Neural cell (in vitro differentiated cells): Measurements from ENCODE around the gene DR1. TPM values are rescaled to one million over a fixed set of nuclear protein-coding genes. Genes with fewer than 3 reads are reported as not detected.

ENCODE experiments used
- H2AFZ ChIP-seq: fragments of 200-600, 300-800 bp; sonication (generic), shearing (Covaris generic); 2 replicates; pipeline ENCODE4 v1.6.0; 2014; ENCODE audit warnings: low read depth, mild to moderate bottlenecking, antibody characterized with exemption, low read length, moderate library complexity
- H3F3A ChIP-seq: fragments of 200-600 bp; shearing (Covaris generic); 2 replicates; pipeline ENCODE4 v1.6.1; 2016; ENCODE audit warnings: mild to moderate bottlenecking, moderate library complexity, mixed read lengths, antibody characterized with exemption, low read length; ENCODE audit not compliant: insufficient read depth, poor library complexity, severe bottlenecking
- H3K27ac ChIP-seq: fragments of 200-600, 300-800 bp; sonication (generic), shearing (Covaris generic); 2 replicates; pipeline ENCODE4 v1.5.1; 2014; ENCODE audit warnings: mild to moderate bottlenecking, low read length, moderate library complexity
- H3K27me3 ChIP-seq: fragments of 300-800, 200-600 bp; sonication (generic), shearing (Covaris generic); 2 replicates; pipeline ENCODE4 v1.6.0; 2014; ENCODE audit warnings: mild to moderate bottlenecking, low read depth, low read length, moderate library complexity; ENCODE audit not compliant: insufficient read depth
- H3K36me3 ChIP-seq: fragments of 300-800, 200-600 bp; sonication (generic), shearing (Covaris generic); 2 replicates; pipeline ENCODE4 v1.5.1; 2014; ENCODE audit warnings: mild to moderate bottlenecking, antibody characterized with exemption, low read length, moderate library complexity; ENCODE audit not compliant: insufficient read depth
- H3K4me2 ChIP-seq: fragments of 300-800, 200-600 bp; sonication (generic), shearing (Covaris generic); 2 replicates; pipeline ENCODE4 v1.6.0; 2014; ENCODE audit warnings: mild to moderate bottlenecking, low read length
- H3K4me3 ChIP-seq: fragments of 300-800, 200-600 bp; sonication (generic), shearing (Covaris generic); 2 replicates; pipeline ENCODE4 v1.5.1; 2014; ENCODE audit warnings: mild to moderate bottlenecking, low read length, moderate library complexity
- H3K79me2 ChIP-seq: fragments of 200-600 bp; shearing (Covaris generic); replicated peaks from 2 replicates; pipeline ENCODE4 v1.6.0; 2014; ENCODE audit warnings: mild to moderate bottlenecking, low read length, moderate library complexity; ENCODE audit not compliant: insufficient read depth
- H3K9ac ChIP-seq: fragments of 300-800, 200-600 bp; sonication (generic), shearing (Covaris generic); 2 replicates; pipeline ENCODE4 v1.6.1; 2016; ENCODE audit warnings: mild to moderate bottlenecking, low read length, mixed read lengths
- H3K9me2 ChIP-seq: fragments of 200-600 bp; shearing (Covaris generic); 2 replicates; pipeline ENCODE4 v1.6.1; 2016; ENCODE audit warnings: mild to moderate bottlenecking, low read length, mixed read lengths; ENCODE audit not compliant: insufficient read depth
- H3K9me3 ChIP-seq: fragments of 200-600, 300-800 bp; sonication (generic), shearing (Covaris generic); 2 replicates; pipeline ENCODE4 v1.6.1; 2016; ENCODE audit warnings: mild to moderate bottlenecking, mixed run types, low read length, moderate library complexity, mixed read lengths
- H4K20me1 ChIP-seq: fragments of 200-600 bp; shearing (Covaris generic); 2 replicates; pipeline ENCODE4 v1.6.1; 2016; ENCODE audit warnings: mild to moderate bottlenecking, mixed run types; ENCODE audit not compliant: insufficient read depth
- EP300 ChIP-seq: fragments of 450-650 bp; conservative IDR thresholded peaks from 2 replicates; pipeline ENCODE4 v1.6.1; 2014; ENCODE audit warnings: antibody characterized with exemption, mild to moderate bottlenecking, moderate library complexity; ENCODE audit not compliant: poor library complexity, severe bottlenecking
- EZH2 ChIP-seq: fragments of 200-600, 300-800 bp; shearing (Covaris generic), sonication (generic); IDR thresholded peaks from 2 replicates; pipeline ENCODE4 v1.6.1; 2014; ENCODE audit warnings: antibody characterized with exemption, low read length, borderline replicate concordance, mild to moderate bottlenecking; ENCODE audit not compliant: insufficient read depth, poor library complexity, severe bottlenecking
- MXI1 ChIP-seq: fragments of 450-650 bp; conservative IDR thresholded peaks from 2 replicates; pipeline ENCODE4 v1.6.1; 2014; ENCODE audit warnings: antibody characterized with exemption, mild to moderate bottlenecking; ENCODE audit not compliant: poor library complexity, severe bottlenecking
- POLR2AphosphoS5 ChIP-seq: IDR thresholded peaks from 2 replicates; pipeline ENCODE4 v1.6.1; 2012
- RAD21 ChIP-seq: fragments of 450-650 bp; conservative IDR thresholded peaks from 2 replicates; pipeline ENCODE4 v1.6.1; 2014; ENCODE audit warnings: antibody characterized with exemption, mild to moderate bottlenecking, moderate library complexity
- REST ChIP-seq: IDR thresholded peaks from 2 replicates; pipeline ENCODE4 v1.6.1; 2012; ENCODE audit warnings: borderline replicate concordance
- SMC3 ChIP-seq: fragments of 450-650 bp; conservative IDR thresholded peaks from 2 replicates; pipeline ENCODE4 v1.6.1; 2014; ENCODE audit warnings: antibody characterized with exemption, mild to moderate bottlenecking, moderate library complexity; ENCODE audit not compliant: poor library complexity
- TAF1 ChIP-seq: IDR thresholded peaks from 2 replicates; pipeline ENCODE4 v1.6.1; 2012; ENCODE audit warnings: low read depth
- polyA plus RNA-seq: library from polyadenylated mRNA; depleted of rRNA; stranded (reverse); fragments of >200 nt; gene quantifications from 2 replicates; pipeline ENCODE4 v1.2.3, GENCODE V29; 2014
- TF ChIP-seq, protein P1 (sequence below): fragments of 450-650 bp; IDR thresholded peaks from 2 replicates; pipeline ENCODE4 v1.5.1; 2014; ENCODE audit warnings: antibody characterized with exemption, mild to moderate bottlenecking, moderate library complexity; ENCODE audit not compliant: poor library complexity, severe bottlenecking

DR1 gene
- polyA plus RNA-seq, 1 donor from 2014 or later = 57.2 TPM

GRCh38 chr1:93339171-93339697, 6.5 kb upstream of the DR1 start:
- H3K27me3 ChIP-seq = no peaks in the 10 kb centered on the region
- peaks cover 6% of the 10 kb centered on the region for H3K79me2 ChIP-seq
- no peak overlapping the region for H3K4me2 ChIP-seq
- H2AFZ ChIP-seq = no peak overlapping the region
- no peaks in the 10 kb centered on the region for H3F3A ChIP-seq
- no peak overlapping the region for H3K9ac ChIP-seq
- H4K20me1 ChIP-seq = no peaks in the 10 kb centered on the region
- peaks cover 7% of the 10 kb centered on the region for H3K36me3 ChIP-seq
- no peak overlapping the region for H3K27ac ChIP-seq
- H3K9me2 ChIP-seq = no peaks in the 10 kb centered on the region
- no peaks in the 10 kb centered on the region for H3K9me3 ChIP-seq
- H3K4me3 ChIP-seq = no peak overlapping the region
- TF ChIP-seq EZH2 (no peak), SMC3 (no peak), REST (no peak), EP300 (no peak), RAD21 (no peak), MXI1 (no peak), POLR2AphosphoS5 (no peak), TAF1 (no peak)
- TF ChIP-seq, protein P1, sequence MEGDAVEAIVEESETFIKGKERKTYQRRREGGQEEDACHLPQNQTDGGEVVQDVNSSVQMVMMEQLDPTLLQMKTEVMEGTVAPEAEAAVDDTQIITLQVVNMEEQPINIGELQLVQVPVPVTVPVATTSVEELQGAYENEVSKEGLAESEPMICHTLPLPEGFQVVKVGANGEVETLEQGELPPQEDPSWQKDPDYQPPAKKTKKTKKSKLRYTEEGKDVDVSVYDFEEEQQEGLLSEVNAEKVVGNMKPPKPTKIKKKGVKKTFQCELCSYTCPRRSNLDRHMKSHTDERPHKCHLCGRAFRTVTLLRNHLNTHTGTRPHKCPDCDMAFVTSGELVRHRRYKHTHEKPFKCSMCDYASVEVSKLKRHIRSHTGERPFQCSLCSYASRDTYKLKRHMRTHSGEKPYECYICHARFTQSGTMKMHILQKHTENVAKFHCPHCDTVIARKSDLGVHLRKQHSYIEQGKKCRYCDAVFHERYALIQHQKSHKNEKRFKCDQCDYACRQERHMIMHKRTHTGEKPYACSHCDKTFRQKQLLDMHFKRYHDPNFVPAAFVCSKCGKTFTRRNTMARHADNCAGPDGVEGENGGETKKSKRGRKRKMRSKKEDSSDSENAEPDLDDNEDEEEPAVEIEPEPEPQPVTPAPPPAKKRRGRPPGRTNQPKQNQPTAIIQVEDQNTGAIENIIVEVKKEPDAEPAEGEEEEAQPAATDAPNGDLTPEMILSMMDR = no peak

DNA sequence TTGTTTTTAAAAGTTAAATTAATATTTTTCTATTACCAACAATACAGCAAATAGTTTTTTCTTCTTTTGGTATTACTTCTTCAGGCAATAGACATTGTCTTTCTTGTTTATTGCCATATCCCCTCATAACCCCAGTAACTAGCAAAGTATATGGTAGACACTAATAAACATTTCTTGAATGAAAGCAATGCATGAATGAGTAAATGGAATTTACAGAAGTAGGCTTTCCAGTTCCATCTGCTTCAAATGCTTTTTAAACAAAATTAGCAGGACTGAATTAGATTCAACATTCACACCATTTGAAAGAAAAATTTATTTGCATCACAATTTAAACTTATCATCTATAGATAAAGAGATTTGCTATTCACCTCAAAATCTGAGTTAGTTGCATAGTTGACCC, 5.6 kb upstream of the DR1 start:
- TF ChIP-seq, protein P1 = no peak
- no peak for TF ChIP-seq EZH2
- TF ChIP-seq TAF1 = no peak
- TF ChIP-seq EP300 = no peak
- TF ChIP-seq POLR2AphosphoS5 = no peak
- TF ChIP-seq MXI1 = no peak
- TF ChIP-seq SMC3 = no peak
- no peak overlapping the region for H3K27ac ChIP-seq
- no peaks in the 10 kb centered on the region for H3K27me3 ChIP-seq
- no peak overlapping the region for H3K9ac ChIP-seq
- H4K20me1 ChIP-seq = no peaks in the 10 kb centered on the region
- H3K36me3 ChIP-seq = peaks cover 7% of the 10 kb centered on the region
- H3K79me2 ChIP-seq = peaks cover 6% of the 10 kb centered on the region
- H3F3A ChIP-seq = no peaks in the 10 kb centered on the region
- no peak overlapping the region for H3K4me3 ChIP-seq
- H3K4me2 ChIP-seq = no peak overlapping the region
- no peaks in the 10 kb centered on the region for H3K9me2 ChIP-seq
- no peaks in the 10 kb centered on the region for H3K9me3 ChIP-seq
- H2AFZ ChIP-seq = no peak overlapping the region
